HEK293 (cell line): ENCODE data around the gene PPP1R1A.

ENCODE experiments used
- BCL11A ChIP-seq: fragments of 450-650 bp; formaldehyde crosslinking; IDR thresholded peaks from 2 replicates; pipeline ENCODE4 v1.5.1; 2016; ENCODE audit warnings: low read depth, missing biosample characterization, missing genetic modification characterization
- ZNF2 ChIP-seq: fragments of 450-650 bp; formaldehyde crosslinking; IDR thresholded peaks from 2 replicates; pipeline ENCODE4 v1.5.1; 2016; ENCODE audit warnings: missing biosample characterization, missing genetic modification characterization
- TF ChIP-seq, protein P1 (sequence below): fragments of 450-650 bp; formaldehyde crosslinking; IDR thresholded peaks from 2 replicates; pipeline ENCODE4 v1.5.1; 2016; ENCODE audit warnings: missing biosample characterization, missing genetic modification characterization

GRCh38 chr12:54560374-54560858 is 28.0 kb downstream of the PPP1R1A start:
- TF ChIP-seq, protein P1, sequence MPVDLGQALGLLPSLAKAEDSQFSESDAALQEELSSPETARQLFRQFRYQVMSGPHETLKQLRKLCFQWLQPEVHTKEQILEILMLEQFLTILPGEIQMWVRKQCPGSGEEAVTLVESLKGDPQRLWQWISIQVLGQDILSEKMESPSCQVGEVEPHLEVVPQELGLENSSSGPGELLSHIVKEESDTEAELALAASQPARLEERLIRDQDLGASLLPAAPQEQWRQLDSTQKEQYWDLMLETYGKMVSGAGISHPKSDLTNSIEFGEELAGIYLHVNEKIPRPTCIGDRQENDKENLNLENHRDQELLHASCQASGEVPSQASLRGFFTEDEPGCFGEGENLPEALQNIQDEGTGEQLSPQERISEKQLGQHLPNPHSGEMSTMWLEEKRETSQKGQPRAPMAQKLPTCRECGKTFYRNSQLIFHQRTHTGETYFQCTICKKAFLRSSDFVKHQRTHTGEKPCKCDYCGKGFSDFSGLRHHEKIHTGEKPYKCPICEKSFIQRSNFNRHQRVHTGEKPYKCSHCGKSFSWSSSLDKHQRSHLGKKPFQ (tag by site-specific recombination), result no peak
- no peak for TF ChIP-seq ZNF2 (tag by site-specific recombination)
- no peak for TF ChIP-seq BCL11A (tag by site-specific recombination)
